ENCODE data around the gene DENND4A. TPM values are rescaled to one million over a fixed set of nuclear protein-coding genes. Genes with fewer than 3 reads are reported as not detected.

The DENND4A gene
- total and polyA plus RNA-seq, 4 donors: 3.3 to 41.3 (median 18.1) TPM

DNA sequence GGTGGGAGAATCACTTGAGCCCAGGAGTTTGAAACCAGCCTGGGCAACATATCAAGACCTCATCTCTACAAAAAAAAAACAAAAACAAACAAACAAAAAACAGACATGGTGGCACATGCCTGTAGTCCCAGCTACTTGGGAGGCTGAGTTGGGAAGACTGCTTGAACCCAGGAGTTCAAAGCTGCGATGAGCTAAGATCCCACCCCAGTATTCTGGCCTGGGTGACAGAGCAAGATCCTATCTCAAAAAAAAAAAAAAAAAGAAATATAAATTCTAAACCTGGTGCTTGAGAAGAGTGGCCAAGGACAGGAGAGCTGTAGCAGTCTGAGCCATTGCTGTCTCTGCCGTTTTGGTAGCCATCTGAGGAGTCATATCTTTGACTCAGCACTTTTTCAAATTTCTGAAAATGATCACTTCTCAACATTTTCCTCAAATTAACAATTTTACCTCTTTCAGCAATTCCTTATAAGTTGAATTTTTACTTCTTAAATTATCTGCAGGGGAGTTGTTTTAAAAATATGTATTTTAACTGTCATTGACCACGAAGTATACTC, 3.6 kb upstream of the DENND4A start:
- DNase-seq (no peak), ATAC-seq (ENCODE audit: low FRiP score) (no peak)
- 76 to 83% methylated on average over 3 of the region's 3 CpGs for WGBS, 2 donors
- Histone ChIP-seq H3K4me1 (ENCODE audit: control insufficient read depth in 1 of 2, insufficient read depth in 2 of 2, low read length in 2 of 2) (no peaks in the 10 kb centered on the region), H3K36me3 (ENCODE audit: control insufficient read depth in 1 of 2, insufficient read depth in 2 of 2, low read length in 1 of 2) (no peaks in the 10 kb centered on the region), H3K9me3 (ENCODE audit: control insufficient read depth, low read length) (no peaks in the 10 kb centered on the region), H3K27ac (ENCODE audit: low read depth in 1 of 2, low read length in 2 of 2) (no peak overlapping the region), H3K27me3 (ENCODE audit: control insufficient read depth in 1 of 2, insufficient read depth in 2 of 2, low read length in 1 of 2) (no peaks in the 10 kb centered on the region), H3K4me3 (ENCODE audit: low read length in 2 of 2) (no peak overlapping the region)
- intact Hi-C loops (cut with DNase I): no loop called here

DNA sequence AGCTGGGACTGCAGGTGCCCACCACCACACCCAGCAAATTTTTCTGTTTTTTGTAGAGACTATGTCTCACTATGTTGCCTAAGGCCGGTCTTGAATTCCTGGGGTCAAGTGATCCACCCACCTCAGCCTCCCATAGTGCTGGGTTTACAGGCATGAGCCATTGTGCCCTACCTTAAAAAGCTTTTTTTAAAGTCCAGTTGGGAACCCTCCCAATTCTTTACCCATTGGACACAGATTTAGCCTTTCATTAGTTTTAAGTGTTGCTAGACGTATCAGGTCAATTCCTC, 1.7 kb upstream of the DENND4A start:
- Histone ChIP-seq H3K27ac (ENCODE audit: low read depth in 1 of 2, low read length in 2 of 2) (no peak overlapping the region), H3K36me3 (ENCODE audit: control insufficient read depth in 1 of 2, insufficient read depth in 2 of 2, low read length in 1 of 2) (no peaks in the 10 kb centered on the region), H3K27me3 (ENCODE audit: control insufficient read depth in 1 of 2, insufficient read depth in 2 of 2, low read length in 1 of 2) (no peaks in the 10 kb centered on the region), H3K4me3 (ENCODE audit: low read length in 2 of 2) (no peak overlapping the region), H3K9me3 (ENCODE audit: control insufficient read depth, low read length) (no peaks in the 10 kb centered on the region), H3K4me1 (ENCODE audit: control insufficient read depth in 1 of 2, insufficient read depth in 2 of 2, low read length in 2 of 2) (no peaks in the 10 kb centered on the region)
- intact Hi-C loops (cut with DNase I): loop anchor here in 1 of 2 donors (2.0 kb wide), 1 partner anchor 39 kb away; no protein-coding TSS in a partner anchor
- WGBS, 2 donors: 89 to 98% methylated on average over 2 of the region's 2 CpGs
- ATAC-seq (ENCODE audit: low FRiP score) (no peak), DNase-seq (no peak)

DNA sequence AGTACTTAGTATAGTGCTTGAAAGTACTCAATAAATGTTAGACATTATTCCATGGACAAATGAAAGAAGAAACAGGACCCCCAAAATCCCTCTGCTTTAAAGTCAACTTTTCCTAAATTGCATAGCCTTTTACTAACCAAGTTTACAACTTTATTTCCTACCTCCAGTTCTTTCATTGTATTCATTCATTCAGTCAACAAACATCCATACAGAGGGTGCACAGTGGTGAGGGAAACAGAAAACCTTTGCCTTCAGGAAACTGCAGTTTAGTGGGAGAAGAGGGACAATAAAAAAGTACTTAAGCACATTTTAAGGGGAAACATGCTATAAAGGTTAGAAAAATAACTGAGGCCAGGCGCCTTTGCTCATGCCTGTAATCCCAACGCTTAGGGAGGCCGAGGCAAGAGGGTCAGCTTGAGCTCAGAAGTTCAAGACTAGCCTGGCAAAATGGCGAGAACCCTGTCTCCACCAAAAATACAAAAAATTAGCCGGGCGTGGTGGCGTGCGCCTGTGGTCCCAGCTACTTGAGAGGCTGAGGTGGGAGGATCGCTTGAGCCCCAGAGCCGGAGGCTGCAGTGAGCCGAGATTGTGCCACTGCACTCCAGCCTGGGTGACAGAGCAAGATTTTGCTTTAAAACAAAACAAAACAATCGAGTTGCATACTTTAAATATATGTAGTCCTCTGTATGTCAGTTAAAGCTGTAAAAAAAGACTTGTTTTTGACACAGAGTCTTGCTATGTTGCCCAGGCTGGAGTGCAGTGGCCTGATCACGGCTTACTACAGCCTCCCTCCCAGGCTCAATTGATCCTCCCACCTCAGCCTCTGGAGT, 1.1 kb upstream of the DENND4A start:
- WGBS, 2 donors: 91 to 94% methylated on average over 13 of the region's 13 CpGs
- H3K4me3 ChIP-seq (ENCODE audit: low read length in 2 of 2): peak overlapping the region; percentile 42 to 65
- DNase-seq (no peak), ATAC-seq (ENCODE audit: low FRiP score) (no peak)
- no peak overlapping the region for H3K27ac ChIP-seq (ENCODE audit: low read depth in 1 of 2, low read length in 2 of 2)
- intact Hi-C loops (cut with DNase I): loop anchor here in 1 of 2 donors (2.0 kb wide), 1 partner anchor 40 kb away; no protein-coding TSS in a partner anchor
- no peaks in the 10 kb centered on the region for H3K36me3 ChIP-seq (ENCODE audit: control insufficient read depth in 1 of 2, insufficient read depth in 2 of 2, low read length in 1 of 2)
- H3K4me1 ChIP-seq (ENCODE audit: control insufficient read depth in 1 of 2, insufficient read depth in 2 of 2, low read length in 2 of 2): no peaks in the 10 kb centered on the region
- no peaks in the 10 kb centered on the region for H3K27me3 ChIP-seq (ENCODE audit: control insufficient read depth in 1 of 2, insufficient read depth in 2 of 2, low read length in 1 of 2)
- H3K9me3 ChIP-seq (ENCODE audit: control insufficient read depth, low read length): no peaks in the 10 kb centered on the region

DNA sequence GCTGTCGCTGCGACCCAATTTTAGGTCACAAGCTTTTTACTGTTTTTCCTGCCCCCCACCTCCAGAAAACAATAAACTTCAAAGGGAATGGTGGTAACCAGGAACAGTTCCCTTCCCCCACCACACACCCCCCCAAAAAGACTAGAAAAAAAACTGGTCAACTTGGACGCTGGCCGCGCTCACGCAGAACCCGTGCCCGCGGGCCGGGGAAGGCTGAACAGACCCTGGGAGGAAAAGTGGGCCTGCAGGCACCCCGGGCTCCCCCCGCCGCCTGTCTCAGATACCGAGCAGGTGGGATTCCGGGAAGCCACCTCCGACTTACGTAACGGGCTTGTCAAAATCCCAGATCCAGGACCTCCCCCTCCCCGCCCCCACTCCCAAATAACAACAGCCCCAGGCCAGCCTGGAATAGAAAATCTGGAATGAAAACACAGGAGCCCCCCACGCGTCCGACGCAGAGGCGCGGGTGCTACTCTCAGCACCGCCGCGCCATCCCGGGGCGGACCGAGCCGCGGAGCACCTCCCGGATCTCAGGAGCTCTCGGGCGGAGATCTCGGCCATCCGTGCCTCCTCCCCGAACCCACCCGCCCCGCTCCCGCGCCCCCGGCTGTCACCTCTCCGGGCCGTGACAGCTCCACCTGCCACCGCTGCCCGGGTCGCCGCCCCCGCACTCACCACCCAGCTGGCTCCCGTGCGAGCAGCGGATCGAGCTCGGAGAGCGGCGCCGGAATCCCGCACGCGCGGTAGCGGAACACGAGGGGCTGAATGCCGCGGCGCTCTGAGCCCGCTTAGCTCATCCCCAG, 557 bp downstream of the DENND4A start:
- 0% methylated on average over 68 to 69 of the region's 69 CpGs for WGBS, 2 donors
- DNase-seq: peak; percentile 68 to 86

DNA sequence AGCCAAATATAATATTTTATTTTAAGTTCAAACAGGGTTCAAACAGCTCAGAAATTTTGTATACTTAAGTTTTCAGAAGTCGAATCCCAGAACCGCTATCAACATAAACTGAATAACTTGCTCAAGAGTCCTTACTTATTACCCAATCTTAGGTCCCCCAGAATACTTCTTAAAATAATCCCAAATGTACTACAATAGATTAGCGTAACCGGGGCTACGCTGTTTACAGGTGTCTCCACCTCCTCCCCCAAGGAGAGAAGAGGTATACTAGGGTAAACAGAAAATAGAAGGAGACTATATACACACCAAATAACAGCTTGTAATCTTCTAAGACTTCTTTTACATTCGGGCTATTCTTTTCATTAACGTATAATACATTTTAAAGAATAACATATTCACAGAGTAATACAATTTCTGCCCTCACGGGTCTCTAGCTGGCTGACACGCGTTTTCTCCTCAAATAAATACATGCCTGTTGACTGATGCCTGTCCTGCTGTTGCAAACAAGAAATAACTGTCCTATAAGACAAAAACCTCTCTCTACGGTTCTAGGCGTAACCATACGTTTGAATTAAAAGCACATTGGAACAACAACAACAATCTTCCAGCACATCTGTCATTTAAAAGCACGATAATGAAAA, 1.3 kb downstream of the DENND4A start:
- H3K36me3 ChIP-seq (ENCODE audit: control insufficient read depth in 1 of 2, insufficient read depth in 2 of 2, low read length in 1 of 2): no peaks in the 10 kb centered on the region
- H3K4me1 ChIP-seq (ENCODE audit: control insufficient read depth in 1 of 2, insufficient read depth in 2 of 2, low read length in 2 of 2): no peaks in the 10 kb centered on the region
- no peaks in the 10 kb centered on the region for H3K27me3 ChIP-seq (ENCODE audit: control insufficient read depth in 1 of 2, insufficient read depth in 2 of 2, low read length in 1 of 2)
- intact Hi-C loops (cut with DNase I): loop anchor here in 1 of 2 donors (2.0 kb wide), 1 partner anchor 42 kb away; no protein-coding TSS in a partner anchor
- DNase-seq (no peak), ATAC-seq (ENCODE audit: low FRiP score) (no peak)
- H3K4me3 ChIP-seq (ENCODE audit: low read length in 2 of 2): peak overlapping the region; percentile 62 to 86
- no peaks in the 10 kb centered on the region for H3K9me3 ChIP-seq (ENCODE audit: control insufficient read depth, low read length)
- WGBS, 2 donors: 1% methylated on average over 14 of the region's 14 CpGs
- H3K27ac ChIP-seq (ENCODE audit: low read depth in 1 of 2, low read length in 2 of 2): no peak overlapping the region

More for the DNA sequence above, 557 bp downstream of the DENND4A start:
- peak; percentile 61 for ATAC-seq (ENCODE audit: low FRiP score)
- Histone ChIP-seq H3K36me3 (ENCODE audit: control insufficient read depth in 1 of 2, insufficient read depth in 2 of 2, low read length in 1 of 2) (no peaks in the 10 kb centered on the region), H3K4me3 (ENCODE audit: low read length in 2 of 2) (peak overlapping the region; percentile 62 to 86), H3K4me1 (ENCODE audit: control insufficient read depth in 1 of 2, insufficient read depth in 2 of 2, low read length in 2 of 2) (no peaks in the 10 kb centered on the region), H3K9me3 (ENCODE audit: control insufficient read depth, low read length) (no peaks in the 10 kb centered on the region), H3K27ac (ENCODE audit: low read depth in 1 of 2, low read length in 2 of 2) (peak overlapping the region; percentile 50 to 62), H3K27me3 (ENCODE audit: control insufficient read depth in 1 of 2, insufficient read depth in 2 of 2, low read length in 1 of 2) (no peaks in the 10 kb centered on the region)
- intact Hi-C loops (cut with DNase I): loop anchor here (2.0 kb wide), 1 partner anchor 41 kb away; no protein-coding TSS in a partner anchor

DNA sequence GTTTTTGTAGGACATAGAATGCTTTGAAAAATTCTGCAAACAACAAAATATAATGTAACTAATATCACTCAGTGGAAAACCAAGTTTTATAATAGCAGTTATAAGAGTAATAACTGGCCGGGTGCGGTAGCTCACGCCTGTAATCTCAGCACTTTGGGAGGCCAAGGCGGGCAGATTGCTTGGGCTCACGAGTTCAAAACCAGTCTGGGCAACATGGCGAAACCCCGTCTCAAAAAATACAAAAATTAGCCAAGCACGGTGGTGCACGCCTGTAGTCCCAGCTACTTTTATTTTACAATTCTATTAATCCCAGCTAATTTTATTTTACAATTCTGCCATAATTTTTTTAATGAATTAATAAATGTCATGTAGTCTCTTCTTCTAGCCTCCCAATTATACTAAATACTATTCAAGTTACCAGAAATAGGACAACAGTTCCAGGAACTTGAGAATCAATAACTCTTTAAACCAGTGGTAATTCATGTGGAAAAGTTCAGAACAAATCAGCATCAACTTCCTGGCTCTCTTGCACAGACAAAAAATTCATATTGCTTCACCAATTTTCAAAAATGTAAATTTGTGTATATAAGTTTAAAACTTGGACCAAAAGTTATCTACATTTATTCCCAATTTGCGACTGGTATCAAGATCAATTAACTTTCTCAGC, 2.2 kb downstream of the DENND4A start:
- Histone ChIP-seq H3K4me3 (ENCODE audit: low read length in 2 of 2) (no peak overlapping the region), H3K4me1 (ENCODE audit: control insufficient read depth in 1 of 2, insufficient read depth in 2 of 2, low read length in 2 of 2) (no peaks in the 10 kb centered on the region), H3K36me3 (ENCODE audit: control insufficient read depth in 1 of 2, insufficient read depth in 2 of 2, low read length in 1 of 2) (no peaks in the 10 kb centered on the region), H3K27me3 (ENCODE audit: control insufficient read depth in 1 of 2, insufficient read depth in 2 of 2, low read length in 1 of 2) (no peaks in the 10 kb centered on the region), H3K9me3 (ENCODE audit: control insufficient read depth, low read length) (no peaks in the 10 kb centered on the region), H3K27ac (ENCODE audit: low read depth in 1 of 2, low read length in 2 of 2) (no peak overlapping the region)
- ATAC-seq (ENCODE audit: low FRiP score): no peak
- WGBS, 2 donors: 93 to 95% methylated on average over 10 of the region's 10 CpGs
- no peak for DNase-seq
- intact Hi-C loops (cut with DNase I): loop anchor here in 1 of 2 donors (2.0 kb wide), 1 partner anchor 43 kb away; no protein-coding TSS in a partner anchor

DNA sequence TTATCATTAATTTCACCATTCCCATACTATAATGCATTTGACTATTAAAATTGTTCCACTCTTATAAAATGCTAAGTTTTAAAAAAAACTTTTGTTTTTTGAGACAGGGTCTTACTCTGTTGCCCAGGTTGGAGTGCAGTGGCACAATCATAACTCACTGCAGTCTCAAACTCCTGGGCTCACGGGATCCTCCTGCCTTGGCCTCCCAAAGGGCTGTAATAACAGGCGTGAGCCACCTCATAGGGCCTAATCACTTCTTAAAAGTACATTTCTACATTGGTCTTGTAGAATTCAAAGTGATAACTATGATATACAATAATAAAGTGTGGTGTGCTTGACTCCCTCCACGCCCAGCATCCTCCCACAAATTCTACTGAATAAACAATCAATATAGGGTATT, 3.0 kb downstream of the DENND4A start:
- Histone ChIP-seq H3K36me3 (ENCODE audit: control insufficient read depth in 1 of 2, insufficient read depth in 2 of 2, low read length in 1 of 2) (no peaks in the 10 kb centered on the region), H3K27ac (ENCODE audit: low read depth in 1 of 2, low read length in 2 of 2) (no peak overlapping the region), H3K4me1 (ENCODE audit: control insufficient read depth in 1 of 2, insufficient read depth in 2 of 2, low read length in 2 of 2) (no peaks in the 10 kb centered on the region), H3K27me3 (ENCODE audit: control insufficient read depth in 1 of 2, insufficient read depth in 2 of 2, low read length in 1 of 2) (no peaks in the 10 kb centered on the region), H3K9me3 (ENCODE audit: control insufficient read depth, low read length) (no peaks in the 10 kb centered on the region), H3K4me3 (ENCODE audit: low read length in 2 of 2) (no peak overlapping the region)
- intact Hi-C loops (cut with DNase I): no loop called here
- WGBS, 2 donors: 97% methylated on average over 3 of the region's 3 CpGs
- ATAC-seq (ENCODE audit: low FRiP score): no peak
- DNase-seq: no peak

DNA sequence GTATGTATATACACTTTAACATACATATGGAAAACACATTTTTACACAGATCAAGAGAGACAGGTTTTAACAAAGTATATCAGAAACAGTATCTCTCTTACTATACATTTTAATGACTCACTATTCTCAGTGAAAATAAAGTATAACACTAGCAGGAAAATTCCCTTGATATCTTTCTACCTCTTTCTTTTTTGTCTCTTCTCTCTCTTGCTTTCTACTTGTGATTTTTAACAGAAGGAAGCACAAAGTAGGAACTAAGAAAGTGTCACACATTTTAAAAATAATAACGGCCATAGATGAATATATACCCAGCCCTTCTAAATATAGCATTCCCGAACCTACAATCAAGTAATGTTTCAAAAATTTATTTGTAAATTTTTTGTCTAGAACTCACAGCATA, 4.8 kb downstream of the DENND4A start:
- DNase-seq: no peak
- intact Hi-C loops (cut with DNase I): no loop called here
- H3K36me3 ChIP-seq (ENCODE audit: control insufficient read depth in 1 of 2, insufficient read depth in 2 of 2, low read length in 1 of 2): no peaks in the 10 kb centered on the region
- no peak overlapping the region for H3K4me3 ChIP-seq (ENCODE audit: low read length in 2 of 2)
- no peak for ATAC-seq (ENCODE audit: low FRiP score)
- no peak overlapping the region for H3K27ac ChIP-seq (ENCODE audit: low read depth in 1 of 2, low read length in 2 of 2)
- H3K4me1 ChIP-seq (ENCODE audit: control insufficient read depth in 1 of 2, insufficient read depth in 2 of 2, low read length in 2 of 2): no peaks in the 10 kb centered on the region
- no peaks in the 10 kb centered on the region for H3K27me3 ChIP-seq (ENCODE audit: control insufficient read depth in 1 of 2, insufficient read depth in 2 of 2, low read length in 1 of 2)
- 48 to 66% methylated on average over 2 of the region's 2 CpGs for WGBS, 2 donors
- no peaks in the 10 kb centered on the region for H3K9me3 ChIP-seq (ENCODE audit: control insufficient read depth, low read length)
